Measurements from ENCODE around the gene BSN.

The BSN gene

DNA sequence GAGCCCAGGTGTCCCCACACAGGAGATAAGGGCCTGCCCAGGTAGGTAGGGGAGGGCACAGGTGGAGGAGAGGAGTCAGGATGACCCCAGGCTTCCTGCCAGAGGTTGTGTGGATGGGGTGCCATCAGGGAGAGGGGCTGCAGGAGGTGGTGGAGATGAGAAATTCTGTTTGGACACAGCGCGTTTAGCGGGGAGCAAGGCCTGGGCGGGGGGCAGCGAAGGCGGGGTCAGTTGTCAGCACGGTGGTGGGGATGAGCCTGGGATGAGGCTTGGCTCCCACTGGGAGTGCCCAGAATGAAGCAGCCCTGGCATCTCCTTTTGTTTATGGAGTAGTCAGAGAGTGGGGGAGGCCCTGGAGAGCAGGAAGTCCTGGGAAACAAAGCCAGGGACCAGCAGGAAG lies 149.7 kb downstream of the BSN start:
- ChIA-PET CTCF (interaction anchor here (0.7 to 4.7 kb wide), 3 partner anchors 15 to 135 kb away, joined by 4 to 36 read pairs (median 4); no protein-coding TSS in a partner anchor), POLR2A (no interaction called here)
- Histone ChIP-seq H3K27ac (ENCODE audit: extremely low read depth, low read depth, low read length) (no peak overlapping the region), H3K4me1 (ENCODE audit: control insufficient read depth, insufficient read depth, low read length) (no peaks in the 10 kb centered on the region), H3K36me3 (ENCODE audit: control insufficient read depth in 2 of 2, insufficient read depth in 1 of 2, low read length in 2 of 2) (peaks cover 0 to 87% of the 10 kb centered on the region in 2 experiments; a peak in 2 of 3 replicates), H3K4me3 (ENCODE audit: low read depth, low read length) (no peak overlapping the region), H3K9me3 (ENCODE audit: control insufficient read depth, insufficient read depth, low read depth, low read length) (no peaks in the 10 kb centered on the region)
- TF ChIP-seq, protein P1, sequence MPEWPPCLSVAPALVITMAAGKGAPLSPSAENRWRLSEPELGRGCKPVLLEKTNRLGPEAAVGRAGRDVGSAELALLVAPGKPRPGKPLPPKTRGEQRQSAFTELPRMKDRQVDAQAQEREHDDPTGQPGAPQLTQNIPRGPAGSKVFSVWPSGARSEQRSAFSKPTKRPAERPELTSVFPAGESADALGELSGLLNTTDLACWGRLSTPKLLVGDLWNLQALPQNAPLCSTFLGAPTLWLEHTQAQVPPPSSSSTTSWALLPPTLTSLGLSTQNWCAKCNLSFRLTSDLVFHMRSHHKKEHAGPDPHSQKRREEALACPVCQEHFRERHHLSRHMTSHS (tag by site-specific recombination; IDR thresholded peaks at IDR 0.05) = no peak
- TF ChIP-seq GLI2 (tag by site-specific recombination; IDR thresholded peaks at IDR 0.05; ENCODE audit: borderline replicate concordance, low read depth) = no peak
- no peak for TF ChIP-seq SP7 (tag by site-specific recombination; IDR thresholded peaks at IDR 0.05)
- TF ChIP-seq, protein P2, sequence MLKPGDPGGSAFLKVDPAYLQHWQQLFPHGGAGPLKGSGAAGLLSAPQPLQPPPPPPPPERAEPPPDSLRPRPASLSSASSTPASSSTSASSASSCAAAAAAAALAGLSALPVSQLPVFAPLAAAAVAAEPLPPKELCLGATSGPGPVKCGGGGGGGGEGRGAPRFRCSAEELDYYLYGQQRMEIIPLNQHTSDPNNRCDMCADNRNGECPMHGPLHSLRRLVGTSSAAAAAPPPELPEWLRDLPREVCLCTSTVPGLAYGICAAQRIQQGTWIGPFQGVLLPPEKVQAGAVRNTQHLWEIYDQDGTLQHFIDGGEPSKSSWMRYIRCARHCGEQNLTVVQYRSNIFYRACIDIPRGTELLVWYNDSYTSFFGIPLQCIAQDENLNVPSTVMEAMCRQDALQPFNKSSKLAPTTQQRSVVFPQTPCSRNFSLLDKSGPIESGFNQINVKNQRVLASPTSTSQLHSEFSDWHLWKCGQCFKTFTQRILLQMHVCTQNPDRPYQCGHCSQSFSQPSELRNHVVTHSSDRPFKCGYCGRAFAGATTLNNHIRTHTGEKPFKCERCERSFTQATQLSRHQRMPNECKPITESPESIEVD (tag by site-specific recombination; IDR thresholded peaks at IDR 0.05) = no peak
- TF ChIP-seq, protein P3, sequence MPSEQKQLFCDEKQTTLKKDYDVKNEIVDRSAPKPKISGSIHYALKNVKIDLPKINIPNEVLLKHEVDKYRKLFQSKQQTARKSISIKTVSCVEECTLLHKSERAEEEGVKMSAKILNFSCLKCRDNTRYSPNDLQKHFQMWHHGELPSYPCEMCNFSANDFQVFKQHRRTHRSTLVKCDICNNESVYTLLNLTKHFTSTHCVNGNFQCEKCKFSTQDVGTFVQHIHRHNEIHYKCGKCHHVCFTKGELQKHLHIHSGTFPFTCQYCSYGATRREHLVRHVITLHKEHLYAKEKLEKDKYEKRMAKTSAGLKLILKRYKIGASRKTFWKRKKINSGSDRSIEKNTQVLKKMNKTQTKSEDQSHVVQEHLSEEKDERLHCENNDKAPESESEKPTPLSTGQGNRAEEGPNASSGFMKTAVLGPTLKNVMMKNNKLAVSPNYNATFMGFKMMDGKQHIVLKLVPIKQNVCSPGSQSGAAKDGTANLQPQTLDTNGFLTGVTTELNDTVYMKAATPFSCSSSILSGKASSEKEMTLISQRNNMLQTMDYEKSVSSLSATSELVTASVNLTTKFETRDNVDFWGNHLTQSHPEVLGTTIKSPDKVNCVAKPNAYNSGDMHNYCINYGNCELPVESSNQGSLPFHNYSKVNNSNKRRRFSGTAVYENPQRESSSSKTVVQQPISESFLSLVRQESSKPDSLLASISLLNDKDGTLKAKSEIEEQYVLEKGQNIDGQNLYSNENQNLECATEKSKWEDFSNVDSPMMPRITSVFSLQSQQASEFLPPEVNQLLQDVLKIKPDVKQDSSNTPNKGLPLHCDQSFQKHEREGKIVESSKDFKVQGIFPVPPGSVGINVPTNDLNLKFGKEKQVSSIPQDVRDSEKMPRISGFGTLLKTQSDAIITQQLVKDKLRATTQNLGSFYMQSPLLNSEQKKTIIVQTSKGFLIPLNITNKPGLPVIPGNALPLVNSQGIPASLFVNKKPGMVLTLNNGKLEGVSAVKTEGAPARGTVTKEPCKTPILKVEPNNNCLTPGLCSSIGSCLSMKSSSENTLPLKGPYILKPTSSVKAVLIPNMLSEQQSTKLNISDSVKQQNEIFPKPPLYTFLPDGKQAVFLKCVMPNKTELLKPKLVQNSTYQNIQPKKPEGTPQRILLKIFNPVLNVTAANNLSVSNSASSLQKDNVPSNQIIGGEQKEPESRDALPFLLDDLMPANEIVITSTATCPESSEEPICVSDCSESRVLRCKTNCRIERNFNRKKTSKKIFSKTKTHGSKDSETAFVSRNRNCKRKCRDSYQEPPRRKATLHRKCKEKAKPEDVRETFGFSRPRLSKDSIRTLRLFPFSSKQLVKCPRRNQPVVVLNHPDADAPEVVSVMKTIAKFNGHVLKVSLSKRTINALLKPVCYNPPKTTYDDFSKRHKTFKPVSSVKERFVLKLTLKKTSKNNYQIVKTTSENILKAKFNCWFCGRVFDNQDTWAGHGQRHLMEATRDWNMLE (tag by site-specific recombination; conservative IDR thresholded peaks at IDR 0.05; ENCODE audit: low read depth) = no peak
- TF ChIP-seq ZNF791 (tag by site-specific recombination; IDR thresholded peaks at IDR 0.05) = no peak
- no peak for TF ChIP-seq ZBTB7A (tag by site-specific recombination; IDR thresholded peaks at IDR 0.05; ENCODE audit: low read depth)
- TF ChIP-seq, protein P4, sequence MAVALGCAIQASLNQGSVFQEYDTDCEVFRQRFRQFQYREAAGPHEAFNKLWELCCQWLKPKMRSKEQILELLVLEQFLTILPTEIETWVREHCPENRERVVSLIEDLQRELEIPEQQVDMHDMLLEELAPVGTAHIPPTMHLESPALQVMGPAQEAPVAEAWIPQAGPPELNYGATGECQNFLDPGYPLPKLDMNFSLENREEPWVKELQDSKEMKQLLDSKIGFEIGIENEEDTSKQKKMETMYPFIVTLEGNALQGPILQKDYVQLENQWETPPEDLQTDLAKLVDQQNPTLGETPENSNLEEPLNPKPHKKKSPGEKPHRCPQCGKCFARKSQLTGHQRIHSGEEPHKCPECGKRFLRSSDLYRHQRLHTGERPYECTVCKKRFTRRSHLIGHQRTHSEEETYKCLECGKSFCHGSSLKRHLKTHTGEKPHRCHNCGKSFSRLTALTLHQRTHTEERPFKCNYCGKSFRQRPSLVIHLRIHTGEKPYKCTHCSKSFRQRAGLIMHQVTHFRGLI (tag by site-specific recombination; IDR thresholded peaks at IDR 0.05) = no peak

DNA sequence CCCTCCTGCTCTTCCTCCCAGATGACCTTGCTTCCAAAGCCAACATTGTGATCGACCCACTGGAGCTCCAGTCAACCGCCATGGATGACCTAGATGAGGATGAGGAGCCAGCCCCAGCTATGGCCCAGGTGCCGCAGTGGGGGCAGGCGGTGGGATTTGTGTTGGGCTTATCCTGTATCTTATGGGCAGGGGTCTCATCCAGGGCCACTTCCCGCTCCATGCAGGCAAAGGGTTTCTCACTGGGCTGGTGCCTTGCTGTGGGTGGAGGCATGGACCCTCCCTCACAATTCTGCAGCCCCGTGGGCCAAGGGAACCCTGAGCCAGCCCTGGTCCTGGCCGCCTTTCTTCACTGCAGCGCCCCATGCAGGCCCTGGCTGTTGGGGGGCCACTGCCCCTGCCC lies 150.4 kb downstream of the BSN start:
- H3K27ac ChIP-seq (ENCODE audit: extremely low read depth, low read depth, low read length) = no peak overlapping the region
- POLR2A ChIA-PET = no interaction called here
- no peaks in the 10 kb centered on the region for H3K4me1 ChIP-seq (ENCODE audit: control insufficient read depth, insufficient read depth, low read length)
- H3K4me3 ChIP-seq (ENCODE audit: low read depth, low read length) = no peak overlapping the region
- CTCF ChIA-PET = interaction anchor here (0.6 to 4.7 kb wide), 2 partner anchors 97 to 135 kb away, joined by 4 to 36 read pairs; no protein-coding TSS in a partner anchor
- TF ChIP-seq ZNF366 (tag by site-specific recombination; conservative IDR thresholded peaks at IDR 0.05) = no peak
- no peak for TF ChIP-seq PRDM1 (tag by site-specific recombination; IDR thresholded peaks at IDR 0.05)
- TF ChIP-seq, protein P5, sequence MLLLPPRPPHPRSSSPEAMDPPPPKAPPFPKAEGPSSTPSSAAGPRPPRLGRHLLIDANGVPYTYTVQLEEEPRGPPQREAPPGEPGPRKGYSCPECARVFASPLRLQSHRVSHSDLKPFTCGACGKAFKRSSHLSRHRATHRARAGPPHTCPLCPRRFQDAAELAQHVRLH (tag by site-specific recombination; IDR thresholded peaks at IDR 0.05) = no peak
- H3K9me3 ChIP-seq (ENCODE audit: control insufficient read depth, insufficient read depth, low read depth, low read length) = no peaks in the 10 kb centered on the region
- H3K36me3 ChIP-seq (ENCODE audit: control insufficient read depth in 2 of 2, insufficient read depth in 1 of 2, low read length in 2 of 2) = peaks cover 0 to 81% of the 10 kb centered on the region in 2 experiments; a peak in 2 of 3 replicates
